ENCODE measurements around the gene CDADC1.

DNA sequence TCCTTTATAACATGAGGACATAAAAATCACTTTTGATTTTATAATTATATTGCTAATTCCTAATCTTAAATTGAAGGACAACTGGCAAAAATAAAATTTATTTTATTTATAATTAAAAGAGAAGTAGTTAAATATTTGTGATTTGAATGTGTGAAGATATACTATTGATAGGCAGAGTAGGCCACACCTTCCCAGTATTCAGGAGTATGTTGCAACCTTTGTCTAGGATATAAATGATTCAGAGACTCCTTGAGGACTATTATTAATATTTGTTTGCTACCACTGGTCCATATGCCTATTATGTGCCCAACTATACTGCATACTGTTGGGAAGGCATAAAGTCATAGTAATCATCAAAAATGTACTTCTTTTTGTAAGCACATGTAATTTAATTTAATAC, 94.2 kb downstream of the CDADC1 start:
- TF ChIP-seq POLR2A (IDR thresholded peaks at IDR 0.05): no peak
- TF ChIP-seq, protein P1, sequence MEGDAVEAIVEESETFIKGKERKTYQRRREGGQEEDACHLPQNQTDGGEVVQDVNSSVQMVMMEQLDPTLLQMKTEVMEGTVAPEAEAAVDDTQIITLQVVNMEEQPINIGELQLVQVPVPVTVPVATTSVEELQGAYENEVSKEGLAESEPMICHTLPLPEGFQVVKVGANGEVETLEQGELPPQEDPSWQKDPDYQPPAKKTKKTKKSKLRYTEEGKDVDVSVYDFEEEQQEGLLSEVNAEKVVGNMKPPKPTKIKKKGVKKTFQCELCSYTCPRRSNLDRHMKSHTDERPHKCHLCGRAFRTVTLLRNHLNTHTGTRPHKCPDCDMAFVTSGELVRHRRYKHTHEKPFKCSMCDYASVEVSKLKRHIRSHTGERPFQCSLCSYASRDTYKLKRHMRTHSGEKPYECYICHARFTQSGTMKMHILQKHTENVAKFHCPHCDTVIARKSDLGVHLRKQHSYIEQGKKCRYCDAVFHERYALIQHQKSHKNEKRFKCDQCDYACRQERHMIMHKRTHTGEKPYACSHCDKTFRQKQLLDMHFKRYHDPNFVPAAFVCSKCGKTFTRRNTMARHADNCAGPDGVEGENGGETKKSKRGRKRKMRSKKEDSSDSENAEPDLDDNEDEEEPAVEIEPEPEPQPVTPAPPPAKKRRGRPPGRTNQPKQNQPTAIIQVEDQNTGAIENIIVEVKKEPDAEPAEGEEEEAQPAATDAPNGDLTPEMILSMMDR (IDR thresholded peaks at IDR 0.05): no peak

Data from vagina (tissue), 2 donors.